KMS-11 (cell line): ENCODE data around the gene KRTAP10-6.

ENCODE experiments used
- H2AFZ ChIP-seq: fragments of 200-600 bp; sonication (generic); 2 replicates; pipeline ENCODE4 v1.6.1; 2016; ENCODE audit warnings: antibody characterized with exemption, mixed run types, low read depth
- H3K27ac ChIP-seq: fragments of 200-600 bp; sonication (generic); 2 replicates; pipeline ENCODE4 v1.6.1; 2016; ENCODE audit warnings: mild to moderate bottlenecking, mixed run types
- H3K27me3 ChIP-seq: fragments of 200-600 bp; sonication (generic); 2 replicates; pipeline ENCODE4 v1.6.1; 2017; ENCODE audit warnings: mild to moderate bottlenecking, low read depth, mixed run types, moderate library complexity; ENCODE audit not compliant: insufficient read depth
- H3K36me3 ChIP-seq: fragments of 200-600 bp; sonication (generic); 2 replicates; pipeline ENCODE4 v1.6.1; 2017; ENCODE audit warnings: mild to moderate bottlenecking, mixed run types; ENCODE audit not compliant: insufficient read depth
- H3K4me1 ChIP-seq: fragments of 200-600 bp; sonication (generic); 2 replicates; pipeline ENCODE4 v1.6.1; 2016; ENCODE audit warnings: mild to moderate bottlenecking, low read depth, mixed run types; ENCODE audit not compliant: poor library complexity, severe bottlenecking
- H3K4me2 ChIP-seq: fragments of 200-600 bp; sonication (generic); 2 replicates; pipeline ENCODE4 v1.7.0; 2016; ENCODE audit warnings: mild to moderate bottlenecking, mixed run types
- H3K4me3 ChIP-seq: fragments of 200-600 bp; sonication (generic); IDR thresholded peaks from 2 replicates; pipeline ENCODE4 v1.6.1; 2017; ENCODE audit warnings: low read depth, low read length, mixed read lengths; ENCODE audit not compliant: insufficient read depth
- H3K79me2 ChIP-seq: fragments of 200-600 bp; sonication (generic); 2 replicates; pipeline ENCODE4 v1.6.1; 2016; ENCODE audit warnings: low read depth, mixed run types; ENCODE audit not compliant: insufficient read depth
- H3K9ac ChIP-seq: fragments of 200-600 bp; sonication (generic); 2 replicates; pipeline ENCODE4 v1.6.1; 2016; ENCODE audit warnings: mild to moderate bottlenecking, mixed run types
- H4K20me1 ChIP-seq: fragments of 200-600 bp; sonication (generic); 2 replicates; pipeline ENCODE4 v1.6.1; 2016; ENCODE audit warnings: mild to moderate bottlenecking, mixed run types; ENCODE audit not compliant: insufficient read depth
- CTCF ChIP-seq: fragments of 200-600 bp; sonication (generic); conservative IDR thresholded peaks from 2 replicates; pipeline ENCODE4 v1.6.1; 2017; ENCODE audit warnings: low read depth, mild to moderate bottlenecking, antibody characterized with exemption, low read length, moderate library complexity, mixed read lengths

The KRTAP10-6 gene

GRCh38 chr21:44615466-44615865 lies 23.2 kb upstream of the KRTAP10-6 start:
- no peak overlapping the region for H3K27ac ChIP-seq
- no peak overlapping the region for H3K4me2 ChIP-seq
- H3K36me3 ChIP-seq = no peaks in the 10 kb centered on the region
- no peak overlapping the region for H2AFZ ChIP-seq
- peaks cover 30% of the 10 kb centered on the region for H3K27me3 ChIP-seq
- no peaks in the 10 kb centered on the region for H3K79me2 ChIP-seq
- no peak overlapping the region for H3K4me3 ChIP-seq
- H3K9ac ChIP-seq = no peak overlapping the region
- no peak for TF ChIP-seq CTCF
- H4K20me1 ChIP-seq = no peaks in the 10 kb centered on the region
- no peaks in the 10 kb centered on the region for H3K4me1 ChIP-seq

GRCh38 chr21:44614961-44615391 lies 22.7 kb upstream of the KRTAP10-6 start:
- Histone ChIP-seq H3K4me1 (no peaks in the 10 kb centered on the region), H3K27me3 (peaks cover 30% of the 10 kb centered on the region), H3K9ac (no peak overlapping the region)

GRCh38 chr21:44614161-44614631 lies 21.9 kb upstream of the KRTAP10-6 start:
- no peak for TF ChIP-seq CTCF
- Histone ChIP-seq H3K4me3 (no peak overlapping the region), H3K9ac (no peak overlapping the region), H3K4me1 (no peaks in the 10 kb centered on the region), H3K27ac (no peak overlapping the region), H3K79me2 (no peaks in the 10 kb centered on the region), H3K36me3 (no peaks in the 10 kb centered on the region), H3K27me3 (peaks cover 30% of the 10 kb centered on the region), H2AFZ (no peak overlapping the region), H3K4me2 (no peak overlapping the region), H4K20me1 (no peaks in the 10 kb centered on the region)

More at GRCh38 chr21:44614961-44615391, 22.7 kb upstream of the KRTAP10-6 start:
- no peak overlapping the region for H3K4me3 ChIP-seq
- H3K36me3 ChIP-seq = no peaks in the 10 kb centered on the region
- no peak for TF ChIP-seq CTCF
- no peak overlapping the region for H3K4me2 ChIP-seq
- no peaks in the 10 kb centered on the region for H3K79me2 ChIP-seq
- no peaks in the 10 kb centered on the region for H4K20me1 ChIP-seq
- no peak overlapping the region for H2AFZ ChIP-seq
- no peak overlapping the region for H3K27ac ChIP-seq

GRCh38 chr21:44613386-44614155 lies 21.3 kb upstream of the KRTAP10-6 start:
- no peaks in the 10 kb centered on the region for H3K79me2 ChIP-seq
- H3K27me3 ChIP-seq = peaks cover 24% of the 10 kb centered on the region
- H2AFZ ChIP-seq = no peak overlapping the region
- no peak overlapping the region for H3K4me3 ChIP-seq
- no peaks in the 10 kb centered on the region for H4K20me1 ChIP-seq
- TF ChIP-seq CTCF = no peak
- no peak overlapping the region for H3K9ac ChIP-seq
- no peak overlapping the region for H3K27ac ChIP-seq
- H3K4me2 ChIP-seq = no peak overlapping the region
- no peaks in the 10 kb centered on the region for H3K4me1 ChIP-seq
- no peaks in the 10 kb centered on the region for H3K36me3 ChIP-seq
